GM19099 (cell line): ENCODE results near the gene GJA5.

Source experiments
- POLR2A ChIP-seq: IDR thresholded peaks from 3 replicates; pipeline ENCODE4 v1.6.1; 2011; ENCODE audit warnings: low read depth; ENCODE audit not compliant: insufficient read length; ENCODE audit errors: extremely low read depth

Gene GJA5

DNA sequence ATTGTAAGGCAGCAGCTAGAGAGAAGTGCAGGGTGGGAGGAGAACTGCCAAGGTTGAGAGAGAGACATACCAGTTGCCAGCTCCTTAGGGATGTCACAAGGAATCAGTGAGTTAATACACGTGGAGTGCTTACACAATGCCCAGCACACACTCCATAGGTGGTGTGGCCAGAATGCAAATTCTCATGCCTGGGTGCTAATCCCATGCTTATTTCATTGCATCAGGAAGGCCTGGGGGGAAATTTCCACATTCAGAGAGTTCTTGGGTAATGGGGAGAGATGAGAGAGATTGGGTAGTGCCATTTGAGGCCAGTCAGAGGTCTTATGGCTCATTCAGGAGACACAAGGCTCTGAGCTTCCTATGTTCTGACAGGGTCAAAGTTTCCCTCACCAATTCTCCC is 38.7 kb downstream of the GJA5 start:
- no peak for TF ChIP-seq POLR2A

DNA sequence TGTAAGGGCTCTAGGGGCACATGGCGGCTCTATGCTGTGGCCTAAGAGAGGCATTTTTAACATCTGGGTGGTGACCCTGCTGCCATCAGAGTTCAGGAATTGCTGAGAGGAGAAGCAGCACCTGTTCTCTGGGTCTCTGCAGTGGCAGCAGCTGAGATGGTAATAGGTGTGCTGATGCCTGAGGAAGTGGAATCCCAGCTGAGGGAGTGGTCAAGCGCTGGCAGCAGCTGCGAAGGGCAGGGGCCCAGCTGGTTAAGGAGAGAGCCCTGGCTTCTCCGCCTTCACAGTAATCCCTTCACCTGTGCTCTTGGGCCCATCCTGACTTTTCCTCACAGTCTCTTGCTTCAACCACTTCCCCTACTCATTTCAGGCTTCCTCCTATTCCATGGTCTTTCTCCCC is 39.8 kb downstream of the GJA5 start:
- TF ChIP-seq POLR2A, result no peak

GRCh38 chr1:147719711-147720225 is 40.6 kb downstream of the GJA5 start:
- no peak for TF ChIP-seq POLR2A

DNA sequence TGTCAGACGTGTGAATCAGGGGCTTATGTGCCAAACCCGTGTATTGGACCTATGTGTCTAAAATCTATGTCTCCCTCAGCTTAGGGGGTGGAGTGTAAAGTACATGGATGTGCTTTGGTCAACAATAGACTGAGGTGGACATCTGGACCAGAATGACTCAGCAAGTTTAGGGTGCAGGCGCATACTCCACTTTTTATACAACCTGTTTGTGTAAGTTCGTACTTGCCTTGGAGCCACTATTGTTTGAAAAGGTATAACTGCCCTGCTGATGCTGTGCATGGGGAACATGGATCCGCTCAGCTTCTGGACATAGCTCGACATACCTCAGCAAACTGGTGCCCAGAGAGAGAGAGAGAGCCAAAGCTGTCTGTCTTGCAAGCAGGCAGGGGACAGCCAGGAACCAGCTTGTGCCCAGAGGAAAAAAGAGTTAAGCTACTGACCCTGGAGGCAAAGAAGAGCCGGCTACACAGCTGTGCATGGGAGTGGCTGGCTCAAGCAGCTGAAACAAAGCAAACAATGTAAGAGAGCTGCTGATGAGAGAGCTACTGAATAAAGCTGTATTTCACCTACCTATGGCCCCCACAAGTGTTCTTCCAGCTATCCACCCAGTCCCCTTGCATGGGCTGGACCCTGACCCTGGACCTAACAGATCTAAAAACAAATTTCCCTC is 41.2 kb downstream of the GJA5 start:
- no peak for TF ChIP-seq POLR2A

- TF ChIP-seq POLR2A, result no peak
Observed at GRCh38 chr1:147717706-147718097, 42.7 kb downstream of the GJA5 start.

DNA sequence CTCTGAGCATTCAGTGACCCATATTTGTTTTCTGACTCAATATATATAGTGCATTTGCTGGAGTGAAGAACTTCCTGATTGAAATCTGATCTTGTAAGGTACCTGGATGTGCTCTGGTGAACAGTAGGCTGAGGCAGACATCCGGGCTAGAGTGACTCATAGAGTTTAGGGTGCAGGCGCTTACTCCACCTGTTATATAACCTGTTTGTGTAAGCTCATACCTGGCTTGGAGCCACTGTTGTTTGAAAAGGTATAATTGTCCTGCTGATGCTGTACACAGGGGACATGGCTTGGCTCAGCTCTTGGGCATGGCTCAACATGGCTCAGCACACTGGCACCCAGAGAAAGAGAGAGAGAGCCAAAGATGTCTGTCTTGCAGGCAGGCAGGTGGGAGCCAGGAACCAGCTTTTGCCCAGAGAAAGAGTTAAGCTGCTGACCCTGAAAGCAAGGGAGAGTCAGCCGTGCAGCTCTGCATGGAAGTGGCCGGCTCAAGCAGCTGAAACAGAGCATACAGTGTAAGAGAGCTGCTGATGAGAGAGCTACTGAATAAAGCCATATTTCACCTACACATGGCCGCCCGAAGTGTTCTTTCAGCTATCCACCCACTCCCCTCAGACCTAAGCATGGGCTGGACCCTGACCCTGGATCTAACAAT is 43.2 kb downstream of the GJA5 start:
- TF ChIP-seq POLR2A, result no peak

DNA sequence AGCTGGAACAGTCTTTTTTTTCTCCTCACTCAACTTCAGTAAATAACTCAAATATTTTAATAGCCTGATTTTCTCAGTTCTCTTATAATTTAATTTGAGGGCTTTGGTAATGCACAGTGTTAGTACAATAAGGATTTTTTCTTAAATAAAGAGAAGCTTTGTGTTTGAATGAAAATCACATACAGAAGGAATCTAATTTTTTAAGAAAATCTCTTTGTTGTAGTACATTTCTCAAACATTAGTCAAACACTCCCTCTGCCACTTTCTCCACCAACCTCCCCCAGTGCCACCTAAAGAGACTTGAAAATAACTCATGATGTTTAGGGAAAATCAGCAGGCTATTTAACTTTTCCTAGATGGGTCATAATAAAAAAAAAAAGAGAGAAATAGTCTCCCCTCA is 47.8 kb downstream of the GJA5 start:
- TF ChIP-seq POLR2A, result no peak
